EH (cell line): ENCODE measurements around the gene LRRC4B.

ENCODE experiments used
- DNase-seq: peaks from one replicate; pipeline ENCODE4 v3.0.0-alpha.2; 2015; ENCODE audit warnings: low read depth

LRRC4B gene

DNA sequence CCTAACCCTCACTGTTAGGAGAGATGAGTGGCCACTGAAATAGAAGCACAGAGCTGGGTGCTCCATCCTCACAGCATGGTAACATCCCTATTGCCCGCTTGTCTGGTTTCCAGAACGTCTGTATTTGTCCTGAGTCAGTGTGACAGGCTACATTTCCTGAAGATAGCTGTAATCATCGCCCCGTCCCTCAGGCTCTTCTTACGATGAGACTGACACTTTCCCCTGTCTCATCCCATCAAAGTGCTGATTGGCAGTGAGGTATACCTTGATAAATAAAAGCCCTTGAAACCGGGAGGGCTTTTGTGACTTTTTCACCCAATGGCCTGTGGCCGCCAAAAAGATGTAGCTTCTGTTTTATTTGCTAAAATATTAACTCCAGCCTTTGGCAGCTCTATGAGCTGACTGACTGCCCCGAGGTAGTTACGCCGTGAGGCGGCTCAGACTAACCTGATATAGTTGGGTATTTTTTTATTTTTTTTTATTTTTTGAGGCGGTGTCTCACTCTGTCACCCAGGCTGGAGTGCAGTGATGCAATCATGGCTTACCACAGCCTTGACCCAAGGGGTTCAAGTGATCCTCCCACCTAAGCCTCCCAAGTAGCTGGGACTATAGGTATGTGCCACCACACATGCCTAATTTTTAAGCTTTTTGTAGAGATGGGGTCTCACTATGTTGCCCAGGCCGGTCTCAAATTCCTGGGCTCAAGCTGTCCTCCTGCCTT is 5.7 kb upstream of the LRRC4B start:
- DNase-seq, result no peak

DNA sequence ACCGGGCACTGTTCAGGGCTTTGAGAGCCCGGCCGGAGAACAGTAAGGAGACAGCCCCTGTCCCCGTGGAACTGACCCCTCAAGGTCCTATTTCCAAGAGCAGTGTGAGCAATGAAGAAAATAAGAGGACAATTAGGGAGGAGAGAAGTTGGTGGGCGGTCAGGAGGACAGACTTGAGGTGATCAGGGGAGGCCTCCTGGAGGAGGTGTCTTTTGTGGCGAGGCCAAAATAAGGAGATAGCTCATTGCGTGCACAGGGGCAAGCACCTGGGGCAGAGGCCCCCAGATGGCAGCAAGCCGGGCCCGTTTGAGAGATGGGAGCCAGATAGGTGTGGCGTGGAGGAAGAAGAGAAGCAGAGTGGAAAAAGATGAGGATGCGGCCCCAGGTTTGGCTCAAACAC is 2.8 kb upstream of the LRRC4B start:
- DNase-seq, result no peak

DNA sequence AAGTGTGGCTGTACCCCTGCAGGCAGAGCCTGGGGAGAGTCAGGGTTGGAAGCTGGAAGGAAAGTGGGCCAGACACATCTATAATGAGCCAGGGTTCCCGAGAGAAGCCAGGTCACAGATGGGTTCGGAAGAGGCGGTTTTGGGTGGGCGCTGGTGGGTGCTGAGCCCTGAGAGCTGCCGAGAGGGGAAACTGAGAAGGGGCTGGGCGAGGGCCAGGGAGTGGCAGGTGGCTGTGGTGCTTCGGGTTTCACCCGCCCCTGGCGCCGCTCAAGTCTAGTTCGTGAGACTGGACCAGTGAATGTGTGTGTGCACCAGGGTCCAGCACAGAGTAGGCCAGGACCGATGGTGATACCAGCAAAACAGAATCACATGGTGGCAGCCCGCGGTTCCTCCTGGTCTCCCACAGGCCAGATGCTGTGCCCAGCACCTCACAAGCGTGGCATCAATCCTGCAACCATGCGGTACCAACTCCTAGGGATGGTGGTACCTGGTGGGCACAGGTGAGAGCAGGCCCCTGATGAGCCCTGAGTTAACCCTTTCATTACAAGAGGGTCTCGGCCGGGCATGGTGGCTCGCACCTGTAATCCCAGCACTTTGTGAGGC is 1.8 kb upstream of the LRRC4B start:
- no peak for DNase-seq

DNA sequence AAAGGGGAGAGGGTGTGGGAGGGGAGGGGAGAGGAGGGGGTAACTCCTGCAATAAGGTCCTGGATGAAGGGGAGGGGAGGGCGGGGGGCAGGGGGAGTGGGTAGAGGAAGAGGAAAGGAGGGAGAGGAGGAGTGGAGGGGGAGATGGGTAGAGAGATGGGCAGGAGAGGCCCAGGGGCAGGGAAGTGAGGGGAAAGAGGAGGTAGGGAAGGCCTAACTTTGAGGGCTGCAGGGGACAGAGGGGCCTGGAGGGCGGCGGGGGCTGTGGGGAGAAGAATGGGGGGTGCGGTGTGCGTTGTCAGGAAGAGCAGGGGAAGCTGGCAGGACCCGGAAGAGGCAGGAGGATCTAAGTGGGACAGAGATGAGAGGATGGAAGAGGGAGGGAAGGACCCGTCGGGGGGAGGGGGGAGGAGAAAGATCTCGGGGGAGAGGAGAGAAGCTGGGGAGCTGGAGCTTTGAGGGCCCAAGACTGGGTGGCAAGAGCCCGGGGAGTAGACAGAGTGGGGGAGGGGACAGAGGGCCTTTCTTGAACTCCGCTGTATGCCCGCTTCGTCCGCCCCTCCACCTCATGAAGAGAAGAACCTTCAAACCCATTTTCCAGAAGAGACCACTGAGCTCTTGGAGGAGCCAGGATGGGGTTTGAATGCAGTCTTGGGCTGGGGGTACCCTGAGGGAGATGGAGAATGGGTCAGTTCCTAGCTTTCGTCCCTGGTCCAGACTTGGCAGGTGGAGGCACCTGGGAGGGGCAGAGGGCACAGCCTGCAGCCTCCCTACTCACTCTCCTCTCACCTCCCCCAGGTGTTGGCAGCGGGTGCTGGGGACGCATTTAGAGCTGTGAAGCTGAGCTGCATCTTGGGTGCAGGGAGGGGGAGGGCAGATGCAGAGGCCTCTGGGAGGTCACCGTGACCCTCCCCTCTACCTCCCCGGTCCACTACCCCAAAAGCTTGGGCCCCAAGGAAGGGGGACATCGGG is 778 bp upstream of the LRRC4B start:
- no peak for DNase-seq

DNA sequence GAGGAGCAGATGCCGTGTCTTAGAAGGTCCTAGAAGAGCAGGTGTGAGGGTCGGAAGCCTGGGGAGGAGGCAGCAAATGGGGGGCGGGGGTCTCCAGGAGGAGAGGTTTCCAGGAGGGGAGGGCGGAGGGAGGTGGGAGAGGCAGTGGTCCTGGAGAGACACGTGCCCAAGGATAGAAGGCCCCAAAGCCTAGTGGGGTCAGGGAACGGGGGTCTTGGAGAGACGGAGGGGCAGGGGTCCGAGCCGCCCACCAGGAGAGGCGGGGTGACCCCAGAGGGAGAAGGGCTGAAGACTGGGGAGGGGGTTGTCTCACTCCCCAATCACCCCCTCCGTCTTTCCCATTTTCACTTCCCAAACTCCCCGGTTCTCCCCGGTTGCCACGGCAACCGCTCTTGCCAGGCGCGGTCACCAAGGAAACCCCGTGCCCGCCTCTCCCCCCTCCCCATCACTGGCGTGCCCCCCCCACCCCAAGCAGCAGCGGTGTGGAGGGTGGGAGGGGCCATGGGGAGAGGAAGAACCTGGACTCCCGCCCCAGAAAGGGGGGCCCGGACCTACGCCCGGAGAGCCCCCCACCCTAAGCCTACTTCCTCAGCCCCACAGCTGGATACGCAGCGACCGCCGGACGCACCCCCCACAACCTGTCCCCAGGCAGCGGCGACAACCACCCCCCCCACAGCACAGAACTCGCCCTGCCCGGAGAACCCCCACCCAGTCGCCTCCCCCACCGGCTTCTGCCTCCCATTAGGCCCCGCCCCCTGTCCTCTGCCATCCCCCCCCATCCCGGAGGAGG is 988 bp downstream of the LRRC4B start:
- no peak for DNase-seq

DNA sequence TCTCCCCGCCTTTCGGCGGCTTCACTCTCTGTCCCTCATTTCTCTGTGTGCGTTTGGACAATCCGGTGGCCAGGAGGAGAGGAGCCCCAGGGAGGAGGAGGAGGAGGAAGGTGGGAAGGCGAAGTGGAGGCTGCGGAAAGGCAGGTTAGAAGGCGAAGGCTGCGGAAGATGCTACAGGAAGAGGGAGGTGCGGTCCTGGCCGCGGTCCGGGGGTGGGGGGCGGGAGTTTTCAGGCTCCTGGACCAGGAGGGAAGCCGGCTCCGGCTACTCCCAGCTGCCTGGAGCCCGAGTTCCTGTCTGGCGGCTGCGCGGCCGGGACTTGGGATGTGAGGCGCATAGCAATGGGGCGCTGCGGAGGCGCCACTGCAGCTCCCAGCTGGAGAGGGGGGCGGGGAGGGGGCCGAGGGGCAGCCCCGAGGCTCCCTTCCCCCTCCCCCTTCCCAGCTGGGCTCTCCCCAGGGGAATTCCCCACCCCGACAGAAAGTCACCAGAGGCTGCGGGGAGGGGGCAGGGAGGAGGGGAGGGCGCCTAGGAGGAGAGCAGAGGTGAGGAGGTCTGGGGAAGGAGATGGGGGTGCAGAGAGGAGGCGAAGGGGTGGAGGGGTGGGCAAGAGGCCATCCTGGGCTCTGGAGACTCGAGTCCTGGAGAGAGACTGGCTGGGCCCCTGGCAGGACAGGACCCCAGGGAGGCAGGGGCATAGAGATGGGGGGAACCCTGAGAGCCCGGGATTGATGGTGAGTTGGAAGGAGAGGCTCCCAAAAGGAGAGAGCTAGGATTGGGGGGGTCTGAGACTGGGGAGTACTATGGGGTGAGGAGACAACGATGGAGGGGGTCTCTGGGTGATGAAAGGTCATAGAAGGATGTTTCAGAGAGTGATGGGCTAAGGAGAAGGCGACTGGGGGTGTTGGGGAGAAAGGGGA is 2.0 kb downstream of the LRRC4B start:
- DNase-seq, result no peak

DNA sequence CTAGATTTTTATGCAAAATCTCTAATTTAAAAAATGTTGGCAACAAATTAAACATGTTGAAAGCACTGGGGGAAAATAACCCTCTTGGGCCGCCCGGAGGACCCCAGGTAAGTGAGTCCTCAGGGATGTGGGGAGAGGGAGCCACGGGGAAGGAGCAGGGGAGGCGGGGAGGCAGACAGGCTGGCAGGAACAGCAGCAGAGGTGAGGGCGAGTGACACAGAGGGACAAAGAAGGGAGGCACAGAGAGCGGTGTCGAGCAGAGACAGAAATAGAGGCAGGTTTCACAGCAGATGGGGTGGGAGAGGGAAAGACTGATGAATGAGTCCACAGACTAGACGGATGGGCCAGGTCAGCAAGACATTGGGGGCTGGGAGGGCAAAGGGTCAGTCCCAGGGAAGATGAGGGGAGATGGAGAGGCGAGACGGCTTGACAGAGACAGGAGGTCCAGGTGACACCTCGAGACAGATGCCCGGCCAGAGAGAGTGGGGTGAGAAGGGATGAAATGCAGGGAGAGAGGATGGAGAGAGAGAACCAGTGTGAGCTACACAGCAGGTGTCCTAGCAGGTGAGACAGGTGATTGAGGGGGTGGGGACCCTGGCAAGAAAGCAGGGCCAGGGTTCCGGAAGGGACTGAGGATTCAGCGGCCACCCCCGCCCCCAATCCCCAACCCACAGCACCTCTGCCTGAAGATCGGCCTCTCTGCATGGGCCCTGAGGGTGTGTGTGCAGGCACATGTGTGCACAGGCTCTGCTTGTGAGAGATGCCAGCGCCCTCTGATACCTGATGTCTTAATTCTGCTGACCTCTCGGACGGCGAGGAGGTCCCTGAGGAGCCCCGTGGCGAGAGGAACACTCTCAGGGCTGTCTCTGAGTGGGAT is 3.8 kb downstream of the LRRC4B start:
- no peak for DNase-seq

DNA sequence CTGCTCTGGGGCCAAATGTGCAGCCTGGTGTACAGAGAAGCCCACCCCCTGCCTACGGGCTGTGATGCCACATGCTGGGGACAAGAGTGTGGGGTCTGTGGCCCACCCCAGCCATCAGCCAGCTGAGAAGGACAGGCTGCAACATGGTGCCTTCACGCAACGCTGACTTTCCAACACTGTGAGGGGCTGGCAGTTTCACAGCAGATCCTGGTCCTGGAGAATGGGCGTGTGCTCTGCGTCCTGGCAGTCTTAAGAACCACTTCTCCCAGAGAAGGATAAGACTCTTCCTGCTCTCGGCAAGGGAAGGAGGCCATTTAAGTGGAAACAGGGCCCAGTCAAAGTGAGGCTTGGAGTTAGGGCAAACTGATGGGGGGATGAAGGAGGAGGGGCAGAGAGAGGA is 4.6 kb downstream of the LRRC4B start:
- DNase-seq, result no peak

DNA sequence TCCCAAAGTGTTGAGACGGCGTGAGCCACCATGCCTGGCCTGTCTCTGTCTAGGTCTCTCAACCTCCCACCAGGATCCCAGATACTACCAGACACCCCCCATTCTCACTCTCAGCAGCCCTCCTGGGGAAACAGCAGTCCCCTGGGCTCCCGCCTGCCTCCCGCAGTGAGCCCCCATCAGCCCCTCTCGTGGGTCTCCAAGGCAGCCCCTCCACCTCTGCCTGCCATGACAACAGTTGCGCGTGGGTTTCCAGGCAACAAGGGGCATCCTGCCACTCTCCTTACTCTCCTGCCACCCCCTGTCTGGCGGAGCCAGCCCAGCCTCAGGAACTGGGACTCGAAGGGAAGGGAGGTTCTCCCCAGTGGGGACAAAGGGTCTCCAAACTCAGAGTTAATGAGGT is 5.2 kb downstream of the LRRC4B start:
- DNase-seq, result no peak

DNA sequence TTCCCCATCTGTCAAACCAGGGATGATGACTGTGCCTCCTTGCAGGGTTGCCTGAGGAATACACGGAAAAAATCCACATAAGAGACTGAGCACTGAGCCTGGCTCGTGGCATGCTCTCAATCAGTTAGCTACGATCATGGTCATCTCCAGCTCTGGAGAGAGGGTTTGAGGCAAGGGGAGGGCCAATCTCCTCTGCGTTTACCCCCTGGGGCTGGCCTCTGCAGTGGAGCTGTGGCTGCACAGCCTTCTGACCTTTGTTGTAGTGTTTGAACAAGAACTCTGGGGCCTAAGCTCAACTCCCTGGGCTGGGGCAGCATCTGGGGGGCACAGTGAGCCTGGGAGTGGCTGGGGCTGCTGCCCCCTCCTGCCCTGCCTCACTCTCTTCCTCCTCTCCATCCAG is 5.9 kb downstream of the LRRC4B start:
- no peak for DNase-seq

DNA sequence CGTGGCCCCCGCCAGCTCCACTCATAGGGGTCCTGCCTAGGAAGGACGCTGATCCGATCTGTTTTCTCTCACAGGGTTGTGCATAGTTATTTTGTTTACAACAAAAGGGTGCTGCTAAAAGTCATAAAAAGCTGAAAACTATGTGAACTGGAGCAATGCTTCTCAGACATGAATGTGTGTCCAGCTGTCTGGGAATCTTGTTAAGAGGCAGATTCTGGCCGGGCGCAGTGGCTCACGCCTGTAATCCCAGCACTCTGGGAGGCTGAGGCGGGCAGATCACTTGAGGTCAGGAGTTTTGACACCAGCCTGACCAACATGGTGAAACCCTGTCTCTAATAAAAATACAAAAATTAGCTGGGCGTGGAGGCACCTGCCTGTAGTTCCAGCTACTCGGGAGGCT is 8.6 kb downstream of the LRRC4B start:
- DNase-seq, result no peak

DNA sequence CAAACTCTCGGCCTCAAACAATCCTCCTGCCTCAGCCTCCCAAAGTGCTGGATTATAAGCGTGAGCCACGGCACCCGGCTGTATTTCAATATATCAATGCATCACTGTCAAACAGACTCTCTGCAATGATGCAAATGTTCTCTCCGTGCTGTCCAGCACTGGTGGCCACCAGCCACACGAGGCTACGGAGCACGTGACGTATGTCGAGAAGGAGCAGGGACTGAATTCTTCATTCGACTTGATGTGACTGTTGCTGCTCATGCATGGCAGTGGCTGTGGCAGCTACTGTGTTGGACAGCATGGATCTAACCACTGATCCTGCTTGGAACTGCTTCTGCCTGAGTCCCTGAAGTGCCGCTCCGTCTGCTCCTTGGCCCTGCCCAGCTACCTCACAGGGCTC is 9.8 kb downstream of the LRRC4B start:
- no peak for DNase-seq

DNA sequence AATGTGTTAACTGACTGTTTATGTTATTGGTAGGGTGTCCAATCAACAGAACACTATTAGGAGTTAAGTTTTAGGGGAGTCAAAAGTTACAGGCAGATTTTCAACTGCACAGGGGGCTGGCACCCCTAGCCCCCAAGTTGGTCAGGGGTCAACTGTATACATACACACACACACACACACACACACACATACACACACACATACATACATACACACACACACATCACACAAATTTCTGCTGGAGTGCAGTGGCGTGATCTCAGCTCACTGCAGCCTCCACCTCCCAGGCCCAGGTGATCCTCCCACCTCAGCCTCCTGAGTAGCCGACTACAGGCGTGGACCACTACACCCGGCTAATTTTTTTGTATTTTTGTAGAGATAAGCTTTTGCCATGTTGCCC is 10.2 kb downstream of the LRRC4B start:
- DNase-seq, result no peak

DNA sequence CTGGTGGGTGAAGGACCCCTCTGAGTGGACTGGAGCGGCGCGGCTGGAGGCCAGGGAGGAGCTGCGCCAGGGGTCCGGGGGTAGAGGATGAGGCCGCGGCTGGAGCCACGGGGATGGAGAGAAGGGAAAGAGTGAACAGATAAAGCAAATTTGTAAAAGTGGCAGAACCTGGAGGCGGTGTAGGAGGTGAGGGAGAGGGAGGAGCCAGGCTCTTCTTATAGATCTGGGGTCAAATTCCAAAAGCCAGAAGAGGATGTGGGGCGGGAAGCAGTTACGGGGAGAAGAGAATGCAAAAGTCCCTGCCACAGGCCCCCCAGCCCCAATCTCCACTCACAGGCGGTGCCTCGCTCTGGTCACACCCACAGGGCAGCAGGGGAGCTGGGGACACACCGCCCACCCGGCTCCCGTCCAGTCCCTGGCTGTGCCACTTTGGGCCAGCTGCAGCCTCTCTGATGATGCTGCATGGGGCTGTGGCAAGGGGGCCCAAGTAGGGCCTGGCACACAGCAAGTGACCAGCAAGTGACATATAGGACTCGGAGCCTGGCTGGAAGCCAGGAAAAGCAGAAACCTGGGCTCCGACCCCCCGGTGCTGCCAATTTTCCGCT is 11.1 kb downstream of the LRRC4B start:
- no peak for DNase-seq

DNA sequence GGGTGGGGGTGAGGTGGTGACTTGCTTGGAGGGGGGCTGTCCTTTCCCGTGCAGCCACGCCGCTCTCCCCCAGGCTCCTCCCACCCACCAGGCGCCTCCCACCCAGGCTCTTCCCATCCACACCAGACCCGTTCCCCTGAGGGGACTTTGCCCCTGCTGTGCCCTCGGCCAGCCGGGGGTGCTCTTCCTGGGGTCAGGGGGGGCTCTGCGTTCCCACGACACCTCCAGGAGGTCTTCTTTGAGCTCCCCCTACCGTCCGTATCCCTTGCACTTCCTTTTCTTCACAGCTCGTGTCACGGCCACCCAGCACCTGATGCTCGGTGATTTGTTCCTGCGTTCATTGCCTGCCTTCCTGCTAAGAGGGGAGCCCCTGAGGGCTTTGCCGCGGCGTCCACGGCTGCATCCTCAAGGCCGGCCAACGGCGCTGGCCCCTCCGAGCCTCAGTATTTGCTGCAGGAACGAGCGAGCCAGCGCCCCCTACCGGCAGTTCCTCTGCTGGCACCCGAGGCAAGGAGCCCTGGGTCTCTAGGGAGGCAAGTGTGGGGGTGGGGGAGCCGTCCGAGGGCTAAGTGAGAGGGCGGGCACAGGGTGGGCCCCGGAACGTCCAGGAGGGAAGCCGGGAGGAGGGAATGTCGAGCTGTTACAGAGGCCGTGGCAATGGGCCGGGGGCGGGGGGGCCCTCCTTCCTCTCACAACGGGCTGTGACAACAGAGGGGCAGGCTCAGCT is 11.8 kb downstream of the LRRC4B start:
- peak; percentile 68 for DNase-seq

DNA sequence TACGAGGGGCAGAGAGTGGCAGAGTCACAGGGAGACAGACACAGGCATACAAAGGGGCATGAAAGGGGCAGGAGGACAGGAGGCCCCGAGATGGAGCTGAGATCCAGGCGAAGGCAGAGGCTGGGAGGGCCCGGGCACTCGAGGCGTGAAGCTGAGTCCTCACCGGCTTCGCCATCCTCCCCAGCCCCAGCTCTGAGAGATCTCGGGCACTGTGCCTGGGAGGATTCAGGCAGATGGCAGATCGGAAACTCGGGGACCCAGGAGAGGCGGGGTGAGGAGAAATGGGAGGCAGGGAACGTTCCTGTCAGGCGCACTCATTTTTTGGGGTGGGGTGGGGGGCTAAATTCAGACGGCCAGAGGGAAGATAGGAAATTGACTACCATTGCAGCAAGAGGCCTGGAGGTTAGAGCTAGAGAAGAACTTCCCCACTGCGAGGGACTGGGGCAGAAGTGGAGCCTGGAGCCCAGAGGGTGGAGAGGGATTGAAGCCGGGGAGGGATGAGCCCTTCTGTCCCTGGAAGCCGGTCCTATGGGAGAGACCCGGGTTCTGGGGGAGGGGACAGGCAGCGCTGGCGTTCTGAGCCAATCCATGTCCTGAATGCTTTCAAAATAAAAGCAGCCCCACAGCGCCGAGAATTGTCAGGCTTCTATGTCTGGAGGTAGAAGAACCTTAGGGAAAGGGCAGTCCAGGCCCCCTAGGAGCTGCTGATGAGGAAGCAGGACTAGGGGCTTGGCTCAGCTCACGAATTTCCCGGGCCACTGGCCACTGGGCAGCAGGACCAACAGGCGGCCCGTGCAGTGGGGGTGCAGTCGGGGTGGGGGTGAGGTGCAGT is 12.6 kb downstream of the LRRC4B start:
- DNase-seq, result no peak

DNA sequence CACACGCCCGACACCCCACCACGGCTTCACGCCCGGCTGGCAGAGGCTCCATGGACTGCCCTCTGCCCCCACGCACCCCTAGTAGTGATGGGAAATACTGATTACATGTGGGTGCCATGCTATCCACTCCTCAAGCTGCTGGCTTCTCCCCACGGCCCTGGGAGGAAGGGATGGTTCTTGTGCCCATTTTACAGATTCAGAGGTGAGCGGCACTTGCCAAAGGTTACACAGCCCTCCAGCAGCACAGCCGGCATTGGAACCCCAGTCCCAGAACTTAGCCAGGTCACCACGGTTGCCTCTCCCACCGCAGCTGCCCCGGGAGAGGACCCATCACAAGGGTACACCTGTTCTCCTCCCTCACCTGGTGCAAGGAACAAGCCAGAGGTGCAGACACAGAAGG is 13.2 kb downstream of the LRRC4B start:
- DNase-seq, result no peak

DNA sequence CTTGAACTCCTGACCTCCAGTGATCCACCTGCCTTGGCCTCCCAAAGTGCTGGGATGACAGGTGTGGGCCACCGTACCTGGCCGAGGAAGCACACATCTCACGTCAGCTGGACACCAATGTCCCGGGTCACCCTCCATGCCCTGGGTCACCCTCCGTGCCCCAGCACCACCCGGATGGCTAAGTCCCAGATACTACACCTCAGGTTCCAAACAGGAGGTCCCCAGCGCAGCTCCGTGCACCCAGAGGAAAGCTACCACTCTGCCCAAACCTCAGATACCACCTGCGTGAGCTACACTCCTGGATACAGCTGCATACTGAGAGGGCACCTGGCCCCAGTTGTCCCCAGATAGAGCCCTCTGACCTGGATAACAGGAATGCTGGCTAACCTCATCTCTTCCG is 14.0 kb downstream of the LRRC4B start:
- DNase-seq, result no peak
